ENCODE data around the gene ZNF765. TPM values are rescaled to one million over a fixed set of nuclear protein-coding genes. Genes with fewer than 3 reads are reported as not detected.
"Not testable (repeated sequence)": the region's sequence is repeated elsewhere in the genome, so short reads cannot be mapped to it uniquely, and the experiment has no call there.

Gene ZNF765
- 10 to 100 TPM; 10.7 to 10.9 TPM for total RNA-seq

- ATAC-seq (peak; percentile 99), DNase-seq (peak; percentile 98)
- POLR2A ChIA-PET, result interaction anchor here (0.5 to 0.6 kb wide), 2 partner anchors 160 to 791 kb away, joined by 3 to 4 read pairs; no protein-coding TSS in a partner anchor
- H3K27me3 Mint-ChIP-seq, result no peaks in the 10 kb centered on the region
- peaks cover 26% of the 10 kb centered on the region for H3K36me3 Mint-ChIP-seq (ENCODE audit: low read depth)
- H3K27ac Mint-ChIP-seq, result peak within 1 kb of the TSS; percentile 89
- CTCF ChIA-PET, result no interaction called here
- H3K4me1 Mint-ChIP-seq, result peaks cover 25% of the 10 kb centered on the region
- intact Hi-C loops (cut with DNase I, micrococcal nuclease), result loop anchor here (1.0 kb wide), 10 partner anchors 30 to 660 kb away; partner anchors contain the start of genes ZNF525 (in 2 of the 2), ZNF761 (in 2 of the 2), ZNF845 (in 2 of the 2) and ZNF160 (in 1 of the 2)
- peaks cover 15% of the 10 kb centered on the region for H3K9me3 Mint-ChIP-seq (ENCODE audit: low read depth)
- peak within 1 kb of the TSS; percentile 84 for H3K4me3 Mint-ChIP-seq
Measured at GRCh38 chr19:53394974-53395839, at the start of gene ZNF765. ZNF765 (plus strand) TSS chr19:53395149; CDS start chr19:53398016, 2,867 bp downstream.

GRCh38 chr19:53355739-53356138, 39.2 kb upstream of the ZNF765 start:
- no peak for DNase-seq
- CTCF ChIA-PET, result no interaction called here
- POLR2A ChIA-PET, result no interaction called here
- Mint-ChIP-seq H3K27ac (no peak overlapping the region), H3K4me3 (no peak overlapping the region), H3K9me3 (ENCODE audit: low read depth) (peaks cover 57% of the 10 kb centered on the region), H3K4me1 (no peaks in the 10 kb centered on the region), H3K27me3 (no peaks in the 10 kb centered on the region), H3K36me3 (ENCODE audit: low read depth) (peaks cover 56% of the 10 kb centered on the region)
- no peak for ATAC-seq
- intact Hi-C loops (cut with DNase I, micrococcal nuclease), result no loop called here

- no peaks in the 10 kb centered on the region for H3K4me1 Mint-ChIP-seq
- H3K36me3 Mint-ChIP-seq (ENCODE audit: low read depth), result peaks cover 34% of the 10 kb centered on the region
- peaks cover 37% of the 10 kb centered on the region for H3K9me3 Mint-ChIP-seq (ENCODE audit: low read depth)
- ChIA-PET POLR2A (no interaction called here), CTCF (no interaction called here)
- no peak overlapping the region for H3K27ac Mint-ChIP-seq
- peak; percentile 10 for DNase-seq
- no peak for ATAC-seq
- intact Hi-C loops (cut with DNase I, micrococcal nuclease), result no loop called here
- no peaks in the 10 kb centered on the region for H3K27me3 Mint-ChIP-seq
- no peak overlapping the region for H3K4me3 Mint-ChIP-seq
Measured at GRCh38 chr19:53357821-53358581, 36.9 kb upstream of the ZNF765 start.

- peaks cover 25% of the 10 kb centered on the region for H3K9me3 Mint-ChIP-seq (ENCODE audit: low read depth)
- CTCF ChIA-PET; ATAC-seq; H3K27ac Mint-ChIP-seq; intact Hi-C loops (cut with DNase I, micrococcal nuclease); H3K4me1 Mint-ChIP-seq; H3K27me3 Mint-ChIP-seq; POLR2A ChIA-PET; DNase-seq; H3K4me3 Mint-ChIP-seq: not testable (repeated sequence)
- H3K36me3 Mint-ChIP-seq (ENCODE audit: low read depth), result peaks cover 21% of the 10 kb centered on the region
Measured at GRCh38 chr19:53360056-53360455, 34.9 kb upstream of the ZNF765 start.

- POLR2A ChIA-PET, result no interaction called here
- DNase-seq (peak; percentile 98), ATAC-seq (peak; percentile 100)
- Mint-ChIP-seq H3K9me3 (ENCODE audit: low read depth) (peaks cover 4% of the 10 kb centered on the region), H3K27ac (peak within 1 kb of the TSS; percentile 95), H3K4me1 (peaks cover 26% of the 10 kb centered on the region), H3K27me3 (no peaks in the 10 kb centered on the region), H3K4me3 (peak within 1 kb of the TSS; percentile 93), H3K36me3 (ENCODE audit: low read depth) (peaks cover 19% of the 10 kb centered on the region)
- CTCF ChIA-PET, result no interaction called here
- intact Hi-C loops (cut with DNase I, micrococcal nuclease), result loop anchor here (1.0 to 5.0 kb wide), 15 partner anchors 30 to 1225 kb away; partner anchors contain the start of genes ZNF765 (in 2 of the 2), ZNF845 (in 2 of the 2), ZNF160 (in 1 of the 2) and ZNF320 (in 1 of the 2)
Measured at GRCh38 chr19:53365134-53365898, 29.6 kb upstream of the ZNF765 start, which contains the start of gene ZNF525. ZNF525 (plus strand) TSS chr19:53365705; CDS start chr19:53372282, 6,577 bp downstream.

GRCh38 chr19:53365899-53366493, 29.0 kb upstream of the ZNF765 start:
- ATAC-seq, result peak; percentile 67
- Mint-ChIP-seq H3K27ac (peak overlapping the region; percentile 95), H3K36me3 (ENCODE audit: low read depth) (peaks cover 26% of the 10 kb centered on the region), H3K4me3 (peak overlapping the region; percentile 93), H3K9me3 (ENCODE audit: low read depth) (peaks cover 6% of the 10 kb centered on the region), H3K27me3 (no peaks in the 10 kb centered on the region), H3K4me1 (peaks cover 26% of the 10 kb centered on the region)
- intact Hi-C loops (cut with DNase I, micrococcal nuclease), result loop anchor here (1.0 to 5.0 kb wide), 15 partner anchors 29 to 1226 kb away; partner anchors contain the start of genes ZNF765 (in 2 of the 2), ZNF845 (in 2 of the 2), ZNF160 (in 1 of the 2) and ZNF320 (in 1 of the 2)
- ChIA-PET CTCF (no interaction called here), POLR2A (no interaction called here)
- peak; percentile 71 for DNase-seq

GRCh38 chr19:53372196-53372595, 22.8 kb upstream of the ZNF765 start:
- ATAC-seq, result no peak
- POLR2A ChIA-PET, result no interaction called here

GRCh38 chr19:53374288-53374687, 20.7 kb upstream of the ZNF765 start:
- no peak for ATAC-seq
- Mint-ChIP-seq H3K27me3 (no peaks in the 10 kb centered on the region), H3K27ac (no peak overlapping the region), H3K4me3 (no peak overlapping the region), H3K36me3 (ENCODE audit: low read depth) (peaks cover 78% of the 10 kb centered on the region), H3K9me3 (ENCODE audit: low read depth) (peaks cover 21% of the 10 kb centered on the region), H3K4me1 (no peaks in the 10 kb centered on the region)
- no peak for DNase-seq
- ChIA-PET CTCF (interaction anchor here (0.6 kb wide), 1 partner anchor 985 kb away, joined by 3 read pairs; no protein-coding TSS in a partner anchor), POLR2A (no interaction called here)
- intact Hi-C loops (cut with DNase I, micrococcal nuclease), result no loop called here

More at GRCh38 chr19:53372196-53372595, 22.8 kb upstream of the ZNF765 start:
- peaks cover 13% of the 10 kb centered on the region for H3K4me1 Mint-ChIP-seq
- no peak overlapping the region for H3K27ac Mint-ChIP-seq
- DNase-seq, result no peak
- no peaks in the 10 kb centered on the region for H3K27me3 Mint-ChIP-seq
- no peak overlapping the region for H3K4me3 Mint-ChIP-seq
- H3K9me3 Mint-ChIP-seq (ENCODE audit: low read depth), result peaks cover 11% of the 10 kb centered on the region
- intact Hi-C loops (cut with DNase I, micrococcal nuclease), result no loop called here
- CTCF ChIA-PET, result no interaction called here
- peaks cover 74% of the 10 kb centered on the region for H3K36me3 Mint-ChIP-seq (ENCODE audit: low read depth)

- CTCF ChIA-PET, result no interaction called here
- Mint-ChIP-seq H3K36me3 (ENCODE audit: low read depth) (peaks cover 83% of the 10 kb centered on the region), H3K4me3 (no peak overlapping the region), H3K27ac (no peak overlapping the region), H3K27me3 (no peaks in the 10 kb centered on the region), H3K9me3 (ENCODE audit: low read depth) (peaks cover 21% of the 10 kb centered on the region), H3K4me1 (no peaks in the 10 kb centered on the region)
- DNase-seq (no peak), ATAC-seq (no peak)
- intact Hi-C loops (cut with DNase I, micrococcal nuclease), result no loop called here
- POLR2A ChIA-PET, result no interaction called here
Measured at GRCh38 chr19:53374743-53375142, 20.2 kb upstream of the ZNF765 start.

- ChIA-PET POLR2A (interaction anchor here (0.6 kb wide), 1 partner anchor 15 kb away, joined by 16 read pairs; no protein-coding TSS in a partner anchor), CTCF (no interaction called here)
- intact Hi-C loops (cut with DNase I, micrococcal nuclease), result no loop called here
- no peak overlapping the region for H3K27ac Mint-ChIP-seq
- ATAC-seq (peak; percentile 9), DNase-seq (no peak)
- peaks cover 63% of the 10 kb centered on the region for H3K9me3 Mint-ChIP-seq (ENCODE audit: low read depth)
- H3K36me3 Mint-ChIP-seq (ENCODE audit: low read depth), result peaks cover 96% of the 10 kb centered on the region
- H3K4me3 Mint-ChIP-seq, result no peak overlapping the region
- H3K27me3 Mint-ChIP-seq, result no peaks in the 10 kb centered on the region
- H3K4me1 Mint-ChIP-seq, result no peaks in the 10 kb centered on the region
Measured at GRCh38 chr19:53381376-53381775, 13.6 kb upstream of the ZNF765 start.

Measured in activated CD4-positive, alpha-beta T cell treated with anti-CD3 and anti-CD28 coated beads for 36 hours (primary cell).